Liver (tissue), 9 donors: ENCODE results near the gene SYT13. TPM values are rescaled to one million over a fixed set of nuclear protein-coding genes. Genes with fewer than 3 reads are reported as not detected.

Experiments
- DNase-seq: peaks from one replicate; pipeline ENCODE4 v3.0.0-alpha.2; 2017; ENCODE audit warnings: low spot score
- H3K27ac ChIP-seq, 2 donors: one replicate each; pipeline ENCODE4 v1.7.0; 2013; ENCODE audit warnings: inconsistent platforms in 2 of 2, low read length in 2 of 2, control low read depth in 1 of 2, low read depth in 1 of 2, mild to moderate bottlenecking in 1 of 2
- H3K27me3 ChIP-seq, 4 donors: one replicate each; pipeline versions ENCODE4 v1.6.1 to v1.7.0; 2013; ENCODE audit warnings: low read length in 3 of 4, inconsistent platforms in 1 of 4, mild to moderate bottlenecking in 1 of 4, moderate library complexity in 1 of 4; ENCODE audit not compliant: control insufficient read depth in 4 of 4, insufficient read depth in 4 of 4
- H3K36me3 ChIP-seq, 4 donors: one replicate each; pipeline versions ENCODE4 v1.6.1 to v1.7.0; 2013; ENCODE audit warnings: low read length in 3 of 4, mild to moderate bottlenecking in 3 of 4, low read depth in 1 of 4, moderate library complexity in 1 of 4; ENCODE audit not compliant: control insufficient read depth in 4 of 4, insufficient read depth in 3 of 4
- H3K4me1 ChIP-seq, 4 donors: one replicate each; pipeline versions ENCODE4 v1.6.1 to v1.7.0; 2013; ENCODE audit warnings: low read length in 3 of 4, mild to moderate bottlenecking in 3 of 4, moderate library complexity in 1 of 4; ENCODE audit not compliant: control insufficient read depth in 4 of 4, insufficient read depth in 4 of 4
- H3K4me3 ChIP-seq, 3 donors: one replicate each; pipeline versions ENCODE4 v1.6.1 to v1.7.0; 2013; ENCODE audit warnings: low read length in 3 of 3, control low read depth in 1 of 3, low read depth in 1 of 3, mild to moderate bottlenecking in 1 of 3
- H3K9ac ChIP-seq, 2 donors: one replicate each; pipeline ENCODE4 v1.7.0; 2013; ENCODE audit warnings: low read length in 2 of 2, mild to moderate bottlenecking in 2 of 2, moderate library complexity in 2 of 2, control low read depth in 1 of 2, low read depth in 1 of 2
- H3K9me3 ChIP-seq, 4 donors: one replicate each; pipeline versions ENCODE4 v1.6.1 to v1.7.0; 2013; ENCODE audit warnings: low read length in 3 of 4; ENCODE audit not compliant: control insufficient read depth in 4 of 4
- EGR1 ChIP-seq, 2 donors: IDR thresholded peaks; 2 replicates each; pipeline ENCODE4 v1.6.1; 2016 to 2018; ENCODE audit warnings: antibody characterized with exemption in 2 of 2, low read depth in 2 of 2
- FOXA1 ChIP-seq: IDR thresholded peaks from 2 replicates; pipeline ENCODE4 v1.6.1; 2016; ENCODE audit warnings: antibody characterized with exemption
- GABPA ChIP-seq, 2 donors: IDR thresholded peaks in 1 of 2; conservative IDR thresholded peaks in 1 of 2; 2 replicates each; pipeline ENCODE4 v1.6.1; 2016; ENCODE audit warnings: antibody characterized with exemption in 2 of 2, mild to moderate bottlenecking in 1 of 2, moderate library complexity in 1 of 2
- HNF4A ChIP-seq, 2 donors: conservative IDR thresholded peaks; 2 replicates each; pipeline ENCODE4 v1.6.1; 2016; ENCODE audit warnings: antibody characterized with exemption in 2 of 2, mild to moderate bottlenecking in 2 of 2
- HNF4G ChIP-seq: IDR thresholded peaks from 2 replicates; pipeline ENCODE4 v1.6.1; 2016; ENCODE audit warnings: antibody characterized with exemption
- JUND ChIP-seq, 2 donors: IDR thresholded peaks; 2 replicates each; pipeline ENCODE4 v1.6.1; 2016; ENCODE audit warnings: antibody characterized with exemption in 2 of 2
- RAD21 ChIP-seq, 2 donors: IDR thresholded peaks; 2 replicates each; pipeline ENCODE4 v1.6.1; 2016; ENCODE audit warnings: antibody characterized with exemption in 2 of 2, mild to moderate bottlenecking in 2 of 2
- RXRA ChIP-seq, 2 donors: IDR thresholded peaks; 2 replicates each; pipeline ENCODE4 v1.6.1; 2017 to 2018; ENCODE audit warnings: antibody characterized with exemption in 2 of 2, mild to moderate bottlenecking in 1 of 2
- TAF1 ChIP-seq: conservative IDR thresholded peaks from 2 replicates; pipeline ENCODE4 v1.6.1; 2016; ENCODE audit warnings: antibody characterized with exemption, mild to moderate bottlenecking
- YY1 ChIP-seq: IDR thresholded peaks from 2 replicates; pipeline ENCODE4 v1.6.1; 2016; ENCODE audit warnings: antibody characterized with exemption, mild to moderate bottlenecking
- WGBS: extraction: QIAGEN DNeasy Blood & Tissue Kit; methylation state at CpG from one replicate; pipeline ENCODE4 v1.1.7; 2013; 5-methylcytosine and 5-hydroxymethylcytosine counted together
- polyA plus RNA-seq, 2 donors: library from polyadenylated mRNA; stranded (reverse) in 1 of 2; unstranded in 1 of 2; fragments of 200-250 nt in 1 of 2; fragments of >200 nt in 1 of 2; fragmentation: Nextera tagmentation in 1 of 2; extraction: Ambion mirVana in 1 of 2; gene quantifications; one replicate each; pipeline versions ENCODE4 v1.2.1 to v1.2.3, GENCODE V29; 2013 to 2015
- total RNA-seq, 2 donors: library from RNA; depleted of rRNA; stranded (reverse); fragments of >200 nt; gene quantifications; one replicate each; pipeline ENCODE4 v1.2.3, GENCODE V29; 2014
- TF ChIP-seq, protein P1 (sequence below): IDR thresholded peaks from 2 replicates; pipeline ENCODE4 v1.6.1; 2016; ENCODE audit warnings: antibody characterized with exemption
- TF ChIP-seq, protein P2 (sequence below): IDR thresholded peaks from 2 replicates; pipeline ENCODE4 v1.6.1; 2016; ENCODE audit warnings: antibody characterized with exemption, mild to moderate bottlenecking
- TF ChIP-seq, protein P3 (sequence below): fragments of 150-350 bp; IDR thresholded peaks from 2 replicates; pipeline ENCODE4 v1.5.1; 2017; ENCODE audit warnings: improper control_type of control experiment, low read depth, low read length; ENCODE audit not compliant: missing input control
- donor health status: healthy.
- donor health status: healthy.
- donor health status: healthy.
- donor health status: healthy.
- donor health status: healthy.

SYT13 gene
- total and polyA plus RNA-seq, 4 donors: 0.05 to 0.33 (median 0.14) TPM

DNA sequence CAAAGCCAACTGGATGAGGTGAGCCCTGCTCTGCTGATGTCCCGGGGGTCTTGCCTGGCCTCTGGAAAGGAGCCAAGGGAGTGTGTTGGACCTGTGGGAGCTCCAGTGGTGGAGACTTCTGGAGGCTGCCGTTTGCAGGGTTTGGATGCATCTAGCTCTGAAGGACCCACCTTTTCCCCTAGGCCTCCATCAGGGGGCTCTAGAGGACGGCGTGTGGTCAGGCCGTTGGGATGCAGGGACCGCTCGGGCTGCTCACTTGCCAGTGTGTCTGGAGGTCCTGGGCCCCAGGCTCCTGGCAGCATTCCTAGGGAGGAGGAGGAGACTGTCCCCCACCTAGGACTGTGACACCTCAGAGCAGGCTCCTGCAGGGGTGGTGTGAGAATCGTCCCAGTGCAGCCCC is 81.4 kb downstream of the SYT13 start:
- Histone ChIP-seq H3K27ac (no peak overlapping the region), H3K9me3 (no peaks in the 10 kb centered on the region), H3K27me3 (no peaks in the 10 kb centered on the region), H3K4me3 (no peak overlapping the region), H3K4me1 (no peaks in the 10 kb centered on the region), H3K36me3 (peaks cover 0 to 8% (median 1%) of the 10 kb centered on the region in 4 donors), H3K9ac (no peak overlapping the region)
- TF ChIP-seq RAD21 (IDR thresholded peaks at IDR 0.05) (no peak), GABPA (IDR thresholded peaks at IDR 0.05 in 1 of 2, conservative IDR thresholded peaks at IDR 0.05 in 1 of 2) (no peak)
- TF ChIP-seq, protein P1, sequence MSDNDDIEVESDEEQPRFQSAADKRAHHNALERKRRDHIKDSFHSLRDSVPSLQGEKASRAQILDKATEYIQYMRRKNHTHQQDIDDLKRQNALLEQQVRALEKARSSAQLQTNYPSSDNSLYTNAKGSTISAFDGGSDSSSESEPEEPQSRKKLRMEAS: no peak
- no peak for DNase-seq
- WGBS: 88% methylated on average over 8 of the region's 8 CpGs

DNA sequence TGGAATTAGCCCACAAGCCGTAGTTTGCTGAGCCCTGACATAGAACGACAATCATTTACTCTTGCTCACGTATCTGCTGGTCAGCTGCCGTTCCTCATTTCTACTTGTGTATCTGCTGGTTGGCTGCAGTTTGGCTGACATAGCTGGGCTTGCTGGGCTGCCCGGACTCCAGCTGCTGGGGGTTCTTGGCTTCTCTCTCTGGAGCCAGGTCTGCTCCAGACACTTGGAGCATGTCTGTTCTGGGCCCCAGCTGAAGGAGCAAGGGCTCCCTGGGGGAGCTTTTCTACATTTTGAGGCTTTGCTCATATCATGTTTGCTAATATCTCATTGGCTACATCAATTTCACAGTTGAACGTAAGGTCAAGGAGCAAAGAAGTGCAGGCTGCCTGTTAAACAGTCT is 92.4 kb downstream of the SYT13 start:
- Histone ChIP-seq H3K4me3 (no peak overlapping the region), H3K27me3 (no peaks in the 10 kb centered on the region), H3K36me3 (peaks cover 0 to 3% (median under 1%) of the 10 kb centered on the region in 4 donors), H3K4me1 (no peaks in the 10 kb centered on the region), H3K9ac (no peak overlapping the region), H3K27ac (no peak overlapping the region), H3K9me3 (no peaks in the 10 kb centered on the region)
- no peak for DNase-seq
- TF ChIP-seq JUND (IDR thresholded peaks at IDR 0.05): no peak
- TF ChIP-seq TAF1: no peak
- TF ChIP-seq EGR1 (IDR thresholded peaks at IDR 0.05; ENCODE audit: low read depth in 2 of 2): no peak
- TF ChIP-seq, protein P2, sequence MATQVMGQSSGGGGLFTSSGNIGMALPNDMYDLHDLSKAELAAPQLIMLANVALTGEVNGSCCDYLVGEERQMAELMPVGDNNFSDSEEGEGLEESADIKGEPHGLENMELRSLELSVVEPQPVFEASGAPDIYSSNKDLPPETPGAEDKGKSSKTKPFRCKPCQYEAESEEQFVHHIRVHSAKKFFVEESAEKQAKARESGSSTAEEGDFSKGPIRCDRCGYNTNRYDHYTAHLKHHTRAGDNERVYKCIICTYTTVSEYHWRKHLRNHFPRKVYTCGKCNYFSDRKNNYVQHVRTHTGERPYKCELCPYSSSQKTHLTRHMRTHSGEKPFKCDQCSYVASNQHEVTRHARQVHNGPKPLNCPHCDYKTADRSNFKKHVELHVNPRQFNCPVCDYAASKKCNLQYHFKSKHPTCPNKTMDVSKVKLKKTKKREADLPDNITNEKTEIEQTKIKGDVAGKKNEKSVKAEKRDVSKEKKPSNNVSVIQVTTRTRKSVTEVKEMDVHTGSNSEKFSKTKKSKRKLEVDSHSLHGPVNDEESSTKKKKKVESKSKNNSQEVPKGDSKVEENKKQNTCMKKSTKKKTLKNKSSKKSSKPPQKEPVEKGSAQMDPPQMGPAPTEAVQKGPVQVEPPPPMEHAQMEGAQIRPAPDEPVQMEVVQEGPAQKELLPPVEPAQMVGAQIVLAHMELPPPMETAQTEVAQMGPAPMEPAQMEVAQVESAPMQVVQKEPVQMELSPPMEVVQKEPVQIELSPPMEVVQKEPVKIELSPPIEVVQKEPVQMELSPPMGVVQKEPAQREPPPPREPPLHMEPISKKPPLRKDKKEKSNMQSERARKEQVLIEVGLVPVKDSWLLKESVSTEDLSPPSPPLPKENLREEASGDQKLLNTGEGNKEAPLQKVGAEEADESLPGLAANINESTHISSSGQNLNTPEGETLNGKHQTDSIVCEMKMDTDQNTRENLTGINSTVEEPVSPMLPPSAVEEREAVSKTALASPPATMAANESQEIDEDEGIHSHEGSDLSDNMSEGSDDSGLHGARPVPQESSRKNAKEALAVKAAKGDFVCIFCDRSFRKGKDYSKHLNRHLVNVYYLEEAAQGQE: no peak
- TF ChIP-seq, protein P3, sequence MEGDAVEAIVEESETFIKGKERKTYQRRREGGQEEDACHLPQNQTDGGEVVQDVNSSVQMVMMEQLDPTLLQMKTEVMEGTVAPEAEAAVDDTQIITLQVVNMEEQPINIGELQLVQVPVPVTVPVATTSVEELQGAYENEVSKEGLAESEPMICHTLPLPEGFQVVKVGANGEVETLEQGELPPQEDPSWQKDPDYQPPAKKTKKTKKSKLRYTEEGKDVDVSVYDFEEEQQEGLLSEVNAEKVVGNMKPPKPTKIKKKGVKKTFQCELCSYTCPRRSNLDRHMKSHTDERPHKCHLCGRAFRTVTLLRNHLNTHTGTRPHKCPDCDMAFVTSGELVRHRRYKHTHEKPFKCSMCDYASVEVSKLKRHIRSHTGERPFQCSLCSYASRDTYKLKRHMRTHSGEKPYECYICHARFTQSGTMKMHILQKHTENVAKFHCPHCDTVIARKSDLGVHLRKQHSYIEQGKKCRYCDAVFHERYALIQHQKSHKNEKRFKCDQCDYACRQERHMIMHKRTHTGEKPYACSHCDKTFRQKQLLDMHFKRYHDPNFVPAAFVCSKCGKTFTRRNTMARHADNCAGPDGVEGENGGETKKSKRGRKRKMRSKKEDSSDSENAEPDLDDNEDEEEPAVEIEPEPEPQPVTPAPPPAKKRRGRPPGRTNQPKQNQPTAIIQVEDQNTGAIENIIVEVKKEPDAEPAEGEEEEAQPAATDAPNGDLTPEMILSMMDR: no peak
- no peak for TF ChIP-seq RXRA (IDR thresholded peaks at IDR 0.05)
- no peak for TF ChIP-seq FOXA1
- TF ChIP-seq RAD21 (IDR thresholded peaks at IDR 0.05): no peak
- TF ChIP-seq HNF4A (conservative IDR thresholded peaks at IDR 0.05): no peak
- TF ChIP-seq HNF4G: no peak
- no peak for TF ChIP-seq YY1
- WGBS: 90% methylated on average over 6 of the region's 6 CpGs

Other genes starting within 250 kb of the SYT13 start
- 1 to 10 TPM; 3.7 to 6.9 TPM for gene PRDM11, start 139.7 kb downstream of the SYT13 start, total RNA-seq
- gene PRDM11, start 139.7 kb downstream of the SYT13 start, polyA plus RNA-seq: 1 to 10 TPM in 1 of 2 donors, under 1 TPM in 1; 0.64 to 1.9 TPM